Measurements from ENCODE around the gene SMIM9.
A peak's percentile ranks its signal among the peaks of the same experiment; 100 is the strongest.

The SMIM9 gene

DNA sequence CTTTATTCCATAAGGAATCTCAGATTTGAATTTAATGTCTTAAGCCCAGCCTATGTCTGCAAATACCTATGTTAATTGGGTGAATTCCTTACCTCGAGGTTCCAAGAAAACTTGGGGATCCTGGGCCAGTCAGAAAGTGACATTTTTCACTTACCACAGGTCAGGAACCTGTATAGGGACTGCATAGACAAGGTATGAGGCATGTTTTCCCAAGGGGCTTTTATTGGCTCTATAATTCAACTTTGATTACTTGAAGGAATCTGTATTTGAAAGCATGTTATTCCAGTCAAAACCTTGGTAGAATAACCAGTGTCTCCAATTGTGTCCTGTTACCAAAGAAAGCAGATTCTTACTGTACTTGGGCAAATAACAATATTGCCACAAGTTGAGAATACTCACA lies 20.7 kb downstream of the SMIM9 start:
- Histone ChIP-seq H3K27me3 (replicated peaks; ENCODE audit: control insufficient read depth, insufficient read depth, low read length) (no peaks in the 10 kb centered on the region), H3K9ac (ENCODE audit: low read length) (no peak overlapping the region), H3K4me1 (ENCODE audit: control insufficient read depth, insufficient read depth, low read length) (no peaks in the 10 kb centered on the region), H3K4me3 (ENCODE audit: low read length) (no peak overlapping the region), H3K36me3 (ENCODE audit: control insufficient read depth, insufficient read depth, low read length, severe bottlenecking) (no peaks in the 10 kb centered on the region), H3K9me3 (ENCODE audit: control insufficient read depth, low read length) (no peaks in the 10 kb centered on the region)
- DNase-seq (ENCODE audit: low read depth), result no peak

DNA sequence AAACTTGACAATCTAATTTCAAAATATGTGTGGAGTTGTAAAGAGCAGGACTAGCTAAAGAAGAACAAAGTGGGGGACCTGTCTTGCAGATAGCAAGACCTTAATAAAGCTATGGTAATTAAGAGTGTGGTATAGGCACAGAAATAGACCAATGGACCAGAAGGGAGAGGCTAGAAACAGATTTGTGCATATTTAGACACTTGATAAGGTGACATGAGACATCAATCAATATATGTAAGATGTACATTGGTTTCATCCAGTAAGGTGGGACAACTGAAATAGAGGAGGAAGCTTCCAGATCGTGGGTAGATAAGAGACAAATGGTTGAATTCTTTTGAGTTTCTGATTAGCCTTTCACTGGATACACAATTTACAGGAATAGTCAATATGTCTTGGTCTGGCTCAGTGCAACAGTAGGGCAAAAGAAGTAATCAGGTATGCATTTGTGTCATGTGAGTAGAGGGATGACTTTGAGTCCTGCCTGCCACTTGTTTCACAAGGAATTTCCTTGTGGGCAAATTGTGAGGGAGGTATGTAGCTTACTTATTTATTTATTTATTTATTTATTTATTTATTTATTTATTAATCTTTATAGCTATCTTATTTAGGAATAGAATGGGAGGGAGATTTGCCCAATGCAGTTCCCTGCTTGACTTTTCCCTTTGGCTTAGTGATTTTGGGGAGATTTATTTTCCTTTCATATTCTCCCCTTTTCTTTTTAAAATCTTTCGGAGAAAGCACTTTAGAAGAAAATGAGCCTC lies 21.9 kb downstream of the SMIM9 start:
- DNase-seq (ENCODE audit: low read depth), result no peak
- Histone ChIP-seq H3K9me3 (ENCODE audit: control insufficient read depth, low read length) (peaks cover under 1% of the 10 kb centered on the region), H3K4me3 (ENCODE audit: low read length) (no peak overlapping the region), H3K4me1 (ENCODE audit: control insufficient read depth, insufficient read depth, low read length) (no peaks in the 10 kb centered on the region), H3K36me3 (ENCODE audit: control insufficient read depth, insufficient read depth, low read length, severe bottlenecking) (no peaks in the 10 kb centered on the region), H3K9ac (ENCODE audit: low read length) (no peak overlapping the region), H3K27me3 (replicated peaks; ENCODE audit: control insufficient read depth, insufficient read depth, low read length) (no peaks in the 10 kb centered on the region)

DNA sequence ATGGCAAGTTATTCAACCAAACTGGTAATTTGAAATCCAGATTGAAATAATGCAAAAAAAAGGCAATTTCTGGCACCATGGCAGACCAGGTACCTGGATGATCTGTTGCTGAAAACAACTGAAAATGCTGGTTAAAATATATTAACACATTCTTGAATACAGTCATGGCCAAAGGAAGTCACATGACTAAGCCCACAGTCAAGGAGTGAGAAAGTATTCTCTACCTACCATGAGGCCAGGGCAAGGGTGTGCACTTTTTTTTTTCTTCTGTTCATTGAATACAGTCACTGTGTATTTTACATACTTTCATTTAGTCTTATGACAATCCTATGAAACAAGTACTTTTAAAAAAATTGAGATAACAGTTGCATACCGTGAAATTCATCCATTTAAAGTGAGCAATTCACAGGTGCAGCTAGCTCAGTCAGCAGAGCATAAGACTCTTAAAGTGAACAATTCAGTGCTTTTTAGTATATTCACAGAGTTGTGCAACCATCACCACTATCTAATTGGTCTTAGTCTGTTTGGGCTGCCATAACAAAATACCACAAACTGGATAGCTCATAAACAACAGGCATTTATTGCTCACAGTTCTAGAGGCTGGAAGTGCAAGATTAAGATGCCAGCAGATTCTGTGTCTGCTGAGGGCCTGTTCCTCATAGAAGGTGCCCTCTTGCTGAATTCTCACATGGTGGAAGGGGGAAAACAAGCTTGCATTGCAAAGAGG lies 24.4 kb downstream of the SMIM9 start:
- Histone ChIP-seq H3K4me3 (ENCODE audit: low read length) (no peak overlapping the region), H3K9ac (ENCODE audit: low read length) (no peak overlapping the region), H3K27me3 (replicated peaks; ENCODE audit: control insufficient read depth, insufficient read depth, low read length) (no peaks in the 10 kb centered on the region), H3K9me3 (ENCODE audit: control insufficient read depth, low read length) (peaks cover 9% of the 10 kb centered on the region), H3K36me3 (ENCODE audit: control insufficient read depth, insufficient read depth, low read length, severe bottlenecking) (no peaks in the 10 kb centered on the region), H3K4me1 (ENCODE audit: control insufficient read depth, insufficient read depth, low read length) (no peaks in the 10 kb centered on the region)
- DNase-seq (ENCODE audit: low read depth), result no peak

DNA sequence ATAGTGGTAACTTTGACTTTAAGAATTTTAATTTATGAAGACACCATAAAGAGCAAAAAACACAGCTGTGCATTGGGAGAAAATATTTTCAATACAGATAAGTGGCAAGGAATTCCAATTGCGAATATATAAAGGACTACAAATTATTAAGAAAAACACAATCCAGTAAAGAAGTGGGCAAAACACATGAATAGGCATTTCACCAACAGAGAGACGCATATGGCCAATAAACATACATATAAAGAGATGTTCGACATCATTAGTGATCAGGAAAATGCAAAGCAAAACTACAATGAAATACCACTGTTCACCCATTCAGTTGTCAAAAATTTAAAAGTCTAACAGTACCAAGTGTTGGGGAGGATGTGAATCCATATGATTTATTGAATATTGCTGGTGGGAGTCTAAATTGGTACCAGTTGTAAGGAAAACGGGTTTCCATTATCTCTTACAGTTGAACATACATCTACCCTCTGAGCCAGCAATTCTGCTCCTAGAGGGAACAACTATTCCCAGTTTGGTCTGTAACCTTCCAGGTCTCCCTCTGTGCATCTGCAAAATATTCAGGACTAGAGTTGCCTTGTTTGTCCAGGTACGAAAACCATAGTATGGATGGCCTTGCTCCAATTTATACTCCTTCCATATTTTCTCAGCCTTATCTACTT lies 27.5 kb downstream of the SMIM9 start:
- DNase-seq (ENCODE audit: low read depth), result no peak
- H3K9ac ChIP-seq (ENCODE audit: low read length), result no peak overlapping the region
- H3K4me3 ChIP-seq (ENCODE audit: low read length), result no peak overlapping the region
- no peaks in the 10 kb centered on the region for H3K27me3 ChIP-seq (replicated peaks; ENCODE audit: control insufficient read depth, insufficient read depth, low read length)
- H3K4me1 ChIP-seq (ENCODE audit: control insufficient read depth, insufficient read depth, low read length), result peaks cover 8% of the 10 kb centered on the region
- peaks cover 9% of the 10 kb centered on the region for H3K9me3 ChIP-seq (ENCODE audit: control insufficient read depth, low read length)
- no peaks in the 10 kb centered on the region for H3K36me3 ChIP-seq (ENCODE audit: control insufficient read depth, insufficient read depth, low read length, severe bottlenecking)

DNA sequence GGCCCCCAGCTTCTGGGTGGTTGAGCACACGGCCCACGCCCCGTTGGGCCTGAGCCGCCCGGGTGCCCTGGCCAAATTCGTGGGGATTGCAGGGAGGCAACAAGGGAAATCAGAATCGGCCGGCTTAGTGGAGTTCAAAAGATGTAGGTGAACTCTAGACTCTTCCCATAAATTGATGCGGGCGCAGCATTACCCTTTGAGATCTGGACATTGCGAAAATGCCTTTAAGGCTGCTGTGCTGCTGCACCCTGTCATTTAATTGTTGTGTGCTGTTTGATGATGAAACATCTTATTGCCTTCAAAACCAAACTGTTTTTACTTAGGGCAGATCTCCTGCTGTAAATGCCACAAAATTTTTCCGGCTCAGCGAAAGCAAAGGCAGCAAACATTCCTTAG lies 28.8 kb downstream of the SMIM9 start:
- H3K4me3 ChIP-seq (ENCODE audit: low read length), result peak overlapping the region; percentile 75
- H3K9me3 ChIP-seq (ENCODE audit: control insufficient read depth, low read length), result peaks cover 9% of the 10 kb centered on the region
- DNase-seq (ENCODE audit: low read depth), result peak; percentile 65
- H3K27me3 ChIP-seq (replicated peaks; ENCODE audit: control insufficient read depth, insufficient read depth, low read length), result no peaks in the 10 kb centered on the region
- H3K9ac ChIP-seq (ENCODE audit: low read length), result peak overlapping the region; percentile 74
- H3K4me1 ChIP-seq (ENCODE audit: control insufficient read depth, insufficient read depth, low read length), result peaks cover 8% of the 10 kb centered on the region
- no peaks in the 10 kb centered on the region for H3K36me3 ChIP-seq (ENCODE audit: control insufficient read depth, insufficient read depth, low read length, severe bottlenecking)

DNA sequence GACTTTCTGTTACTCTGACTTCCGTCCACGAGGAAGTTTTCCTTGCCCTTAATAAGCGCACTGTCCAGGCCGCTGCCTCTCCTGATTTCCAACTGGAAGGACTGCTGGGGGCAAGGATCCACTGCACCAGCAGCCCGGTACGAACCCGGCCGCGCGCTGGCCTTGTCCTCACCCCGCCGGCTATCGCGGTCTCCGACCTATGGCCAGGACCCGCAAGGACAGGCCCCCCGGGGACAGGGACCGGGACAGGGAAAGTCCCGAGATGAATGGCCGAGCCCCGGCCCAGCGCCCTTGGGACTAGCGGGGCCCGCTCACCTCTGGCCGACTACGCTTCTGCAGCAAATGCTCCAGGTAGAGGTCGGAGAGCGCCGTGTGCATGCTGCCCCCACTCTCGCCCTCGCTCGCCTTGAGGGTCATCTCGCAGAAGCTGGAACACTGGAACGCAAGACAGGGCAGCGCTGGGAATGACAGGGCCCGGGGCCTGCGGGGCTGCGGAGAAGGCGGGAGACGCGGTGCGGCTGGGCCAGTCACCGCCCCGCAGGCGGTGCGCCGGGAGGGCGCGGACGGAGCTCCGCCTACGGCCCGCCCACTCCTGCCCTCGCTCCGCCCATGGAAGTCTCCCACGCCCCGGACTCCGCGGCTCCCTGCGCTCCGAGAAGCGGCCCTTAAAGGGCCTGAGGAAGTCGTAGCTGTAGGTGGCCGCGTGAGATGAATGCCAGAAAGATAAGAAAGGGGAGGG lies 29.3 kb downstream of the SMIM9 start, which contains the start of gene MPP1:
Gene MPP1, minus strand, starts transcription at position 529 of the 739 bp plus-strand sequence. Its CDS starts 112 bp downstream, at position 417.
- H3K27me3 ChIP-seq (replicated peaks; ENCODE audit: control insufficient read depth, insufficient read depth, low read length), result peaks cover 3% of the 10 kb centered on the region
- H3K4me3 ChIP-seq (ENCODE audit: low read length), result peak within 1 kb of the TSS; percentile 75
- DNase-seq (ENCODE audit: low read depth), result peak; percentile 84

DNA sequence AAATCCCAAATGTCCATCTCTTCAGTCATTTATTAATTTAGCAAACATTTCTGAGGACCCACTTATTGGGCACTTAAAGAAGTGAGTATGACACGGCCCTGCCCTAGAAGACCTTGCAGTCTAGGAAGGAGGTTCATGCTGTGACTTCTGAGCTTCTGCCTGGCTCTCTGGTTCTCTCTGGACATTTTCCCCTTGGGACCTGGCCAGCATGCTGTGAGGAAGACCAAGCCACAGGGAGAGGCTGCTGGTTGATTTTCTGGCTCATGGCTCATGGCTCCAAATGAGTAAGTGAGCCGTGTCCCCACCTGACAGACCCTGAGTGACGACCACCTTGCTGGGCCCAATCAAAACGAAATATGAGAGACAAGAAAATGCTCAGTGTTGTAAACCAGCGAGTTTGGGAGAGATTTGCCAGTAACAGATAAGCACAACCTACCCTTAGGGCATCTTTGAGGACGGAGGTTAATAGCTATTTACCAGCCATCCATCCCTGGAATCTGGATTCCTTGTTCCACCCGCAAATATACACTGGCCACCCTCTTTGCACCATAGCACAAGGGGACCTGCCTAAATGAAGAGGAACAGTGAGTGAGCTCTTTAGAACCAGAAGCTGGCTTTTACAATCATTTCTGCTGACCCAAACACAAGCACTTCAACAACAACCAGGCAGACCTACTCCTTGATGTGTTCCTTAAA lies 30.1 kb downstream of the SMIM9 start:
- Histone ChIP-seq H3K27me3 (replicated peaks; ENCODE audit: control insufficient read depth, insufficient read depth, low read length) (peaks cover 3% of the 10 kb centered on the region), H3K4me3 (ENCODE audit: low read length) (peak overlapping the region; percentile 75), H3K36me3 (ENCODE audit: control insufficient read depth, insufficient read depth, low read length, severe bottlenecking) (no peaks in the 10 kb centered on the region), H3K9ac (ENCODE audit: low read length) (peak overlapping the region; percentile 64), H3K4me1 (ENCODE audit: control insufficient read depth, insufficient read depth, low read length) (peaks cover 16% of the 10 kb centered on the region), H3K9me3 (ENCODE audit: control insufficient read depth, low read length) (peaks cover 9% of the 10 kb centered on the region)
- no peak for DNase-seq (ENCODE audit: low read depth)

More for the DNA sequence above, 29.3 kb downstream of the SMIM9 start, which contains the start of gene MPP1:
- Histone ChIP-seq H3K9ac (ENCODE audit: low read length) (peak within 1 kb of the TSS; percentile 74), H3K36me3 (ENCODE audit: control insufficient read depth, insufficient read depth, low read length, severe bottlenecking) (no peaks in the 10 kb centered on the region), H3K4me1 (ENCODE audit: control insufficient read depth, insufficient read depth, low read length) (peaks cover 13% of the 10 kb centered on the region), H3K9me3 (ENCODE audit: control insufficient read depth, low read length) (peaks cover 9% of the 10 kb centered on the region)

DNA sequence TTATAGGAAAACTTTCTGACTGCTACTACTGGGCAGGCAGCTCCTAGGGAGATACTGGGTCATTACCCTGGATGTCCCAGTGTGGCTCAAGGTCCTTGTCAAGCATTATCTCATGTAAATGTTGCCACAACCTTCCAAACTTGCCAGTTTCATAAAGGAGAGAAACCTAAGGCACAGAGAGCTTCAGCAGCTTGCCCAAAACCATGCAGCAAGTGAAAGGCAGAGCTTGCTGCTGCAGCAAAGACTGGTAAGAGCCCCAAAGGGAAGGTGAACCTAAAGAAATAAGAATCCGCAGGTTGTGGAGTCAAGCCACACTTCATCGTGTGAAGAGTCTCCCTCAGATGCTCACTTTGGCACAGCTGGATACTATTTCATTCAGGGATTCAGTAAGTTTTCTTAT lies 31.5 kb downstream of the SMIM9 start:
- DNase-seq (ENCODE audit: low read depth), result no peak
- Histone ChIP-seq H3K36me3 (ENCODE audit: control insufficient read depth, insufficient read depth, low read length, severe bottlenecking) (no peaks in the 10 kb centered on the region), H3K9ac (ENCODE audit: low read length) (no peak overlapping the region), H3K9me3 (ENCODE audit: control insufficient read depth, low read length) (peaks cover 9% of the 10 kb centered on the region), H3K4me1 (ENCODE audit: control insufficient read depth, insufficient read depth, low read length) (peaks cover 18% of the 10 kb centered on the region), H3K27me3 (replicated peaks; ENCODE audit: control insufficient read depth, insufficient read depth, low read length) (peaks cover 3% of the 10 kb centered on the region), H3K4me3 (ENCODE audit: low read length) (no peak overlapping the region)

DNA sequence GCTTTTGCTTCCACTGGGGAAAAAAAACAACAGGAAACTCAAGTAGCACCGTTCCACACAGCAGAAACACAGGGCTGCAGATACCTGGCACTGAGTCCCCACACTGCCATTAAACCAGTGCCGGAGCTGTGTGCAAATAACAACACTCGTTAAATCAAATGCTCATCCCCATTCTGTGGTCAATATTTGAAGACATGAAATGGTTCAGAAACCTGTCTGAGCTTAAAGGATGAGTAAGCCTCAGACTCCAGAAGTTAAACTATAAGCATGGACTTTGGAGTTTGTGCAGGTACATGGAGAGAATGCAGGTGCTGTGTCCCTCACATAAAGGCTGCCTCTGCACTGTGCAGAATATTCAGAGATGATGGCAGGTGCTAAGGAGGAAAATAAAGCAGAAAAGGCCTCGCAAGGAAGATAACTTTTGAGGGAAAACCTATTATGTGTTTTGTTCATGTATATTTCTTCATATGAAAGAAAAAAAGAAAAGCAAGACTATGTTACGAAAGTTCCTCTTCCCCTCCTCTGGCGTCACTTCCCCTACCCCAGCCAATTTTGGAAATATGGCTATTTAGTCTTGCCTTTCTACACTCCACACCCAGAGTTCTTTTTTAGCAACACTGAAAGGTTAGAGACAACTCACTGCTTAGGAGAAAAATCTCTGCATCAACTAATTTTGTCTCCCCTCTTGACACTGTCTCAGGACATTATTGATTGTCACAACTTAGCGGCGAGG lies 33.8 kb downstream of the SMIM9 start:
- peaks cover 3% of the 10 kb centered on the region for H3K27me3 ChIP-seq (replicated peaks; ENCODE audit: control insufficient read depth, insufficient read depth, low read length)
- no peak overlapping the region for H3K4me3 ChIP-seq (ENCODE audit: low read length)
- H3K36me3 ChIP-seq (ENCODE audit: control insufficient read depth, insufficient read depth, low read length, severe bottlenecking), result no peaks in the 10 kb centered on the region
- H3K4me1 ChIP-seq (ENCODE audit: control insufficient read depth, insufficient read depth, low read length), result peaks cover 18% of the 10 kb centered on the region
- H3K9ac ChIP-seq (ENCODE audit: low read length), result no peak overlapping the region
- H3K9me3 ChIP-seq (ENCODE audit: control insufficient read depth, low read length), result no peaks in the 10 kb centered on the region
- DNase-seq (ENCODE audit: low read depth), result no peak
